RPMI8226 (cell line): ENCODE results near the gene TMEM17.

Experiments used
- DNase-seq: peaks from one replicate; pipeline ENCODE4 v3.0.0-alpha.2; 2015

The TMEM17 gene

GRCh38 chr2:62471404-62471803 is 34.6 kb downstream of the TMEM17 start:
- DNase-seq, result no peak

GRCh38 chr2:62469548-62469947 is 36.4 kb downstream of the TMEM17 start:
- DNase-seq, result peak; percentile 86

- DNase-seq, result no peak
These were observed 36.9 kb downstream of the TMEM17 start for GRCh38 chr2:62469114-62469513.

- peak; percentile 90 for DNase-seq
These were observed 38.3 kb downstream of the TMEM17 start for GRCh38 chr2:62467475-62468321.

GRCh38 chr2:62467100-62467474 is 38.9 kb downstream of the TMEM17 start:
- DNase-seq, result no peak

- DNase-seq, result no peak
These were observed 39.5 kb downstream of the TMEM17 start for GRCh38 chr2:62466503-62466854.

- DNase-seq, result no peak
These were observed 40.1 kb downstream of the TMEM17 start for GRCh38 chr2:62465741-62466502.

- no peak for DNase-seq
These were observed 40.8 kb downstream of the TMEM17 start for GRCh38 chr2:62465039-62465740.

GRCh38 chr2:62464221-62465007 is 41.6 kb downstream of the TMEM17 start:
- DNase-seq, result no peak

GRCh38 chr2:62462211-62462610 is 43.8 kb downstream of the TMEM17 start:
- DNase-seq, result no peak

- no peak for DNase-seq
These were observed 44.3 kb downstream of the TMEM17 start for GRCh38 chr2:62461707-62462106.

GRCh38 chr2:62461017-62461553 is 44.9 kb downstream of the TMEM17 start:
- DNase-seq, result no peak

- DNase-seq, result no peak
These were observed 45.8 kb downstream of the TMEM17 start for GRCh38 chr2:62460175-62460574.

- DNase-seq, result no peak
These were observed 46.3 kb downstream of the TMEM17 start for GRCh38 chr2:62459672-62460071.

- DNase-seq, result no peak
These were observed 46.9 kb downstream of the TMEM17 start for GRCh38 chr2:62459106-62459505.

GRCh38 chr2:62458671-62459081 is 47.3 kb downstream of the TMEM17 start:
- DNase-seq, result no peak

GRCh38 chr2:62458206-62458641 is 47.8 kb downstream of the TMEM17 start:
- no peak for DNase-seq

- DNase-seq, result no peak
These were observed 48.4 kb downstream of the TMEM17 start for GRCh38 chr2:62457556-62457955.

- DNase-seq, result peak; percentile 50
These were observed 49.1 kb downstream of the TMEM17 start for GRCh38 chr2:62456721-62457539.

GRCh38 chr2:62455957-62456692 is 49.9 kb downstream of the TMEM17 start:
- DNase-seq, result no peak

- DNase-seq, result no peak
These were observed 52.0 kb downstream of the TMEM17 start for GRCh38 chr2:62453955-62454354.
